ENCODE results near the gene RPA3.

Gene RPA3

DNA sequence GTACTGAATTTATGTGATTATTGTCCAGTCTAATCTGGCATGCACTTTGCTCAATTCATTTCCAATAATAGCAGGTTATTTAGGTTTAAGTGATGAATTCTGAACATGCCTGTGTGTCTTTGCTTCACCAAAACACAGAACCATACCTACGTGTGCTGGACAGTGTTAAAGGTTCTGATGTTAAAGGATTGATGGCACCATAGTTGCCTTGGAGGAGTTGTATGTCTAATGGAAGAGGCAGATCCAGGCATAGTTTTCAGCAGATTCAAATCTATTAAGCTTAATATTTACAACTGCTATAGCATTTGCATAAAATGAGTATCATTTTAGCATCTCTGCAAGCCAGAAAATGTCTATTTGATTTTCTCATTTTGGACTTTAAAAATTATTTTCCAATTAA, 105.9 kb downstream of the RPA3 start:
- CTCF ChIA-PET: no interaction called here
- POLR2A ChIA-PET (ENCODE audit: low non-redundant PET): no interaction called here
- no peak for DNase-seq (ENCODE audit: low spot score)
- TF ChIP-seq, protein P1, sequence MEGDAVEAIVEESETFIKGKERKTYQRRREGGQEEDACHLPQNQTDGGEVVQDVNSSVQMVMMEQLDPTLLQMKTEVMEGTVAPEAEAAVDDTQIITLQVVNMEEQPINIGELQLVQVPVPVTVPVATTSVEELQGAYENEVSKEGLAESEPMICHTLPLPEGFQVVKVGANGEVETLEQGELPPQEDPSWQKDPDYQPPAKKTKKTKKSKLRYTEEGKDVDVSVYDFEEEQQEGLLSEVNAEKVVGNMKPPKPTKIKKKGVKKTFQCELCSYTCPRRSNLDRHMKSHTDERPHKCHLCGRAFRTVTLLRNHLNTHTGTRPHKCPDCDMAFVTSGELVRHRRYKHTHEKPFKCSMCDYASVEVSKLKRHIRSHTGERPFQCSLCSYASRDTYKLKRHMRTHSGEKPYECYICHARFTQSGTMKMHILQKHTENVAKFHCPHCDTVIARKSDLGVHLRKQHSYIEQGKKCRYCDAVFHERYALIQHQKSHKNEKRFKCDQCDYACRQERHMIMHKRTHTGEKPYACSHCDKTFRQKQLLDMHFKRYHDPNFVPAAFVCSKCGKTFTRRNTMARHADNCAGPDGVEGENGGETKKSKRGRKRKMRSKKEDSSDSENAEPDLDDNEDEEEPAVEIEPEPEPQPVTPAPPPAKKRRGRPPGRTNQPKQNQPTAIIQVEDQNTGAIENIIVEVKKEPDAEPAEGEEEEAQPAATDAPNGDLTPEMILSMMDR (conservative IDR thresholded peaks at IDR 0.05; ENCODE audit: low read depth): no peak
- no peak overlapping the region for H3K27ac ChIP-seq

- CTCF ChIA-PET: no interaction called here
- TF ChIP-seq, protein P1 (conservative IDR thresholded peaks at IDR 0.05; ENCODE audit: low read depth): no peak
- H3K27ac ChIP-seq: no peak overlapping the region
- POLR2A ChIA-PET (ENCODE audit: low non-redundant PET): no interaction called here
- no peak for DNase-seq (ENCODE audit: low spot score)
Observed at GRCh38 chr7:7609330-7609729, 109.1 kb downstream of the RPA3 start.

- POLR2A ChIA-PET (ENCODE audit: low non-redundant PET): no interaction called here
- CTCF ChIA-PET: no interaction called here
- TF ChIP-seq, protein P1 (conservative IDR thresholded peaks at IDR 0.05; ENCODE audit: low read depth): no peak
- no peak overlapping the region for H3K27ac ChIP-seq
- no peak for DNase-seq (ENCODE audit: low spot score)
Observed at GRCh38 chr7:7607010-7607409, 111.4 kb downstream of the RPA3 start.

DNA sequence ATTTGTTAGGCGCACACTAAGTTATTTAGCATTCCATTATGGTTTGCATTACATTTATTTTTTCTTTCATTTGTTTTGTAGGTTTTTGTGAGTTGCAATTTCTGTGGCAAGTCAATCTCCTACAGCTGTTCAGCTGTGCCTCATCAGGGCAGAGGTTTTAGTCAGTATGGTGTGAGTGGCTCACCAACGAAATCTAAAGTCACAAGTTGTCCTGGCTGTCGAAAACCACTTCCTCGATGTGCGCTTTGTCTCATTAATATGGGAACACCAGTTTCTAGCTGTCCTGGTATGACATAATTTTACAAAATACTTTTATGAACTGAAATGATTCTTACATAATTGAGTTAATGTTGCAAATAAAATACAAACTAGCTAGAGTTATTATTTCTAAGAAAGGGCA, 122.2 kb downstream of the RPA3 start:
- ChIA-PET POLR2A (ENCODE audit: low non-redundant PET) (no interaction called here), CTCF (interaction anchor here (0.6 kb wide), 2 partner anchors 44 to 322 kb away, joined by 3 read pairs; no protein-coding TSS in a partner anchor)
- H3K27ac ChIP-seq: no peak overlapping the region
- DNase-seq (ENCODE audit: low spot score): no peak
- TF ChIP-seq, protein P1 (conservative IDR thresholded peaks at IDR 0.05; ENCODE audit: low read depth): no peak

DNA sequence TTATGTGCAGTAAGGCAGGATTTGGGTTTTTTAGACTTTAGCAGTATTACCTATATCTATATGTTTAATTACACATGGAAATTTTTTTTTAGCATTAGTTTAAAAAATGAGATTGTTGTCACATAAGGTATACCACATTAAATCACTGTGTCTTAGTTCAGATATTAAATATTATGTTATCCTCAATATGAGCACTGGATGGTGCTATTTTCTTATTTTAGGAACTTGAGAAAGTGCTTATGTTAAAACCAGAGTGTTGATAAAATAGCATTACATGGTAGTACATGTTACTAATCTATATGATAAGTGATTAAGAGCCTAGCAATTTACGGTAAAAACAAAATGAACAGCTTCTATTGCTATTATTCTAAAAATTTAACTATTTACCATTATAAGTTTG, 123.0 kb downstream of the RPA3 start:
- ChIA-PET CTCF (interaction anchor here (0.6 to 1.1 kb wide), 4 partner anchors 44 to 701 kb away, joined by 3 to 5 read pairs (median 3); no protein-coding TSS in a partner anchor), POLR2A (ENCODE audit: low non-redundant PET) (no interaction called here)
- TF ChIP-seq, protein P1 (conservative IDR thresholded peaks at IDR 0.05; ENCODE audit: low read depth): peak; percentile 49
- H3K27ac ChIP-seq: no peak overlapping the region
- peak; percentile 30 for DNase-seq (ENCODE audit: low spot score)

Data from RWPE1 (cell line).